Measurements from ENCODE around the gene FGF6.

DNA sequence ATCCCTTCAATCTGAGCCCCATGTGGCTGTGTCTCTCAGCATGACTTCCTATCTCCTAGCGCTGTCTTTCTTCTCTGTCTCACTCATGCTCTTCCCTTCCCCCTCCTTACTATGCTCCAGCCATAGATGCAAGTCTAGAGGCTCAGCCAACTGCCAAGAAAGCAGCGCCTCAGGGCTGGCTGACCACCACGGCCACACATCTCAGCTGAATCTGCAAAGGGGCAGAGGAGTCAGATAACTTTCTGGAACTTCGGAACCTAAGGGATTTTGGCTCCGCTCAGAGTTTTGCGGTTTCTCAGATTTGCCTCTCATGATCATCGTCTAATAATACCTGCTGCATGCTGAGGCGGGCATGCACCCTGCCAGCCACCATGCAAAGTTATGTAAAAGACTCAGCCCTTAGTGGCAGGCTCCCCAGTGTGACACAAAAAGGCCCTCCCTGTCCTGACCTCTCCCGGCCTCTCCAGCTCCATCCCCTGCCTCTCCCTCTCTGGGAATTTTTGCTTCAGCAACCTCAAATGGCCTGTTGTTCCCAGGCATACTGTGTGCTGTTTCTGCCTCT lies 5.0 kb upstream of the FGF6 start:
- TF ChIP-seq, protein P1, sequence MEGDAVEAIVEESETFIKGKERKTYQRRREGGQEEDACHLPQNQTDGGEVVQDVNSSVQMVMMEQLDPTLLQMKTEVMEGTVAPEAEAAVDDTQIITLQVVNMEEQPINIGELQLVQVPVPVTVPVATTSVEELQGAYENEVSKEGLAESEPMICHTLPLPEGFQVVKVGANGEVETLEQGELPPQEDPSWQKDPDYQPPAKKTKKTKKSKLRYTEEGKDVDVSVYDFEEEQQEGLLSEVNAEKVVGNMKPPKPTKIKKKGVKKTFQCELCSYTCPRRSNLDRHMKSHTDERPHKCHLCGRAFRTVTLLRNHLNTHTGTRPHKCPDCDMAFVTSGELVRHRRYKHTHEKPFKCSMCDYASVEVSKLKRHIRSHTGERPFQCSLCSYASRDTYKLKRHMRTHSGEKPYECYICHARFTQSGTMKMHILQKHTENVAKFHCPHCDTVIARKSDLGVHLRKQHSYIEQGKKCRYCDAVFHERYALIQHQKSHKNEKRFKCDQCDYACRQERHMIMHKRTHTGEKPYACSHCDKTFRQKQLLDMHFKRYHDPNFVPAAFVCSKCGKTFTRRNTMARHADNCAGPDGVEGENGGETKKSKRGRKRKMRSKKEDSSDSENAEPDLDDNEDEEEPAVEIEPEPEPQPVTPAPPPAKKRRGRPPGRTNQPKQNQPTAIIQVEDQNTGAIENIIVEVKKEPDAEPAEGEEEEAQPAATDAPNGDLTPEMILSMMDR (conservative IDR thresholded peaks at IDR 0.05 in 1 of 2, IDR thresholded peaks at IDR 0.05 in 1 of 2; ENCODE audit: low read depth in 1 of 2, low read length in 2 of 2) = no peak
- no peak for TF ChIP-seq EZH2 (IDR thresholded peaks at IDR 0.05; ENCODE audit: low read length, missing control alignments)

Data from fibroblast of lung (primary cell).